ENCODE results near the gene ARHGAP12. TPM values are rescaled to one million over a fixed set of nuclear protein-coding genes. Genes with fewer than 3 reads are reported as not detected.

The ARHGAP12 gene
- total RNA-seq, 2 experiments from 2014 or later, result 40.3 to 41.1 TPM

DNA sequence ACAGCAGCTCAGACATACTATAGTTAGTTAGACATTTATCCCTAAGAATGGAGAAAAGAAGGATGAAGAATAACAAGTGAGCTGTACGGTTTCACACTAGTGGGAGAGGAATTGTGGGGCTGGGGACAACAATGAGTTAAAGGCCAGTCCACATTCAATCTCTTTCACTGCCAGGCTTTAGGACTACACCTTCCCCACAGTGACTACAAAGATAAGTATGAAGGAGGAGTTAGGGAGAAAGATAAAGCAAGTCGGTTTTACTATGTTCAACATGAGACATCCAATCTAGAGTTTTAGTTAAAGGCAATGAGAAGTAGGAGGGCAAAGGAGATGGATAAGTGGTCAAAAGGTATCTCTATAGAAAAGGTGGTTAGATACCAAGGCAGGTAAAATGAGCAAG lies 16.3 kb downstream of the ARHGAP12 start:
- H3K27ac Mint-ChIP-seq, result no peak overlapping the region
- intact Hi-C loops (cut with DNase I, micrococcal nuclease), result no loop called here
- H3K27me3 Mint-ChIP-seq, result no peaks in the 10 kb centered on the region
- ChIA-PET POLR2A (interaction anchor here (1.1 to 3.9 kb wide), 2 partner anchors 17 to 34 kb away, joined by 3 to 14 read pairs; partner anchors contain the start of gene ARHGAP12), CTCF (interaction anchor here (1.6 kb wide), 1 partner anchor 9 kb away, joined by 3 read pairs; no protein-coding TSS in a partner anchor)
- peaks cover 48% of the 10 kb centered on the region for H3K36me3 Mint-ChIP-seq (ENCODE audit: low read depth)
- peaks cover 85% of the 10 kb centered on the region for H3K4me1 Mint-ChIP-seq (ENCODE audit: low read depth)
- peaks cover 5% of the 10 kb centered on the region for H3K4me1 ChIP-seq (ENCODE audit: insufficient read depth, low read length)
- H3K9me3 ChIP-seq (ENCODE audit: control insufficient read depth in 1 of 2, insufficient read depth in 1 of 2, low read length in 2 of 2), result no peaks in the 10 kb centered on the region
- TF ChIP-seq, protein P1, sequence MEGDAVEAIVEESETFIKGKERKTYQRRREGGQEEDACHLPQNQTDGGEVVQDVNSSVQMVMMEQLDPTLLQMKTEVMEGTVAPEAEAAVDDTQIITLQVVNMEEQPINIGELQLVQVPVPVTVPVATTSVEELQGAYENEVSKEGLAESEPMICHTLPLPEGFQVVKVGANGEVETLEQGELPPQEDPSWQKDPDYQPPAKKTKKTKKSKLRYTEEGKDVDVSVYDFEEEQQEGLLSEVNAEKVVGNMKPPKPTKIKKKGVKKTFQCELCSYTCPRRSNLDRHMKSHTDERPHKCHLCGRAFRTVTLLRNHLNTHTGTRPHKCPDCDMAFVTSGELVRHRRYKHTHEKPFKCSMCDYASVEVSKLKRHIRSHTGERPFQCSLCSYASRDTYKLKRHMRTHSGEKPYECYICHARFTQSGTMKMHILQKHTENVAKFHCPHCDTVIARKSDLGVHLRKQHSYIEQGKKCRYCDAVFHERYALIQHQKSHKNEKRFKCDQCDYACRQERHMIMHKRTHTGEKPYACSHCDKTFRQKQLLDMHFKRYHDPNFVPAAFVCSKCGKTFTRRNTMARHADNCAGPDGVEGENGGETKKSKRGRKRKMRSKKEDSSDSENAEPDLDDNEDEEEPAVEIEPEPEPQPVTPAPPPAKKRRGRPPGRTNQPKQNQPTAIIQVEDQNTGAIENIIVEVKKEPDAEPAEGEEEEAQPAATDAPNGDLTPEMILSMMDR (IDR thresholded peaks at IDR 0.05), result no peak
- no peak overlapping the region for H3K27ac ChIP-seq (ENCODE audit: low read depth in 1 of 2, low read length in 2 of 2)
- peaks cover 13% of the 10 kb centered on the region for H3K36me3 ChIP-seq (ENCODE audit: insufficient read depth, low read length)
- no peaks in the 10 kb centered on the region for H3K9me3 Mint-ChIP-seq
- H3K4me3 ChIP-seq (ENCODE audit: low read length), result no peak overlapping the region
- ATAC-seq (ENCODE audit: poor library complexity), result no peak
- H3K4me3 Mint-ChIP-seq, result no peak overlapping the region
- H3K27me3 ChIP-seq (ENCODE audit: control insufficient read depth in 1 of 2, insufficient read depth in 2 of 2, low read length in 2 of 2), result no peaks in the 10 kb centered on the region
- no peak for DNase-seq

DNA sequence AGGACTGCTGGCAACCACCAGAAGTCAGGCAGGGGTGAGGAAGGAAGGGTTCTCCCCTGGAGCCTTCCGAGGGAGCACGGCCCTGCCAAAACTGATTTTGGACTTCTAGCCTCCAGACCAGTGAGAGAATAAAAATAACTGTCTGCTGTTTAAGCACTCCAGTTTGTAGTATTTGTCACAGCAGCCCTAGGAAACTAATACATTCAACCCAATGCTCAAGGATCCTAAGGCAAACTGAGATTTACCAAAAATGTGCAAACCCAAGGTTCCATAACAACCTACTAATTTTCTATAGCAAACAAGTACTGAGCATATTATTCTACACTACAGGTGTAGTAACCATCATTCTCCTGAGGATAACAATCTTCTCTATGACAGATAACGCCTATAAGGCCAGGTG lies 18.6 kb downstream of the ARHGAP12 start:
- H3K4me3 ChIP-seq (ENCODE audit: low read length), result no peak overlapping the region
- H3K9me3 ChIP-seq (ENCODE audit: control insufficient read depth in 1 of 2, insufficient read depth in 1 of 2, low read length in 2 of 2), result no peaks in the 10 kb centered on the region
- H3K27ac ChIP-seq (ENCODE audit: low read depth in 1 of 2, low read length in 2 of 2), result no peak overlapping the region
- ChIA-PET CTCF (no interaction called here), POLR2A (no interaction called here)
- H3K4me1 ChIP-seq (ENCODE audit: insufficient read depth, low read length), result peaks cover 5% of the 10 kb centered on the region
- Mint-ChIP-seq H3K36me3 (ENCODE audit: low read depth) (peaks cover 66% of the 10 kb centered on the region), H3K27me3 (no peaks in the 10 kb centered on the region), H3K4me3 (no peak overlapping the region), H3K27ac (peak overlapping the region; percentile 13), H3K9me3 (no peaks in the 10 kb centered on the region), H3K4me1 (ENCODE audit: low read depth) (peaks cover 88% of the 10 kb centered on the region)
- peaks cover 25% of the 10 kb centered on the region for H3K36me3 ChIP-seq (ENCODE audit: insufficient read depth, low read length)
- intact Hi-C loops (cut with DNase I, micrococcal nuclease), result no loop called here
- no peaks in the 10 kb centered on the region for H3K27me3 ChIP-seq (ENCODE audit: control insufficient read depth in 1 of 2, insufficient read depth in 2 of 2, low read length in 2 of 2)
- ATAC-seq (ENCODE audit: poor library complexity) (no peak), DNase-seq (no peak)
- TF ChIP-seq, protein P1 (IDR thresholded peaks at IDR 0.05), result no peak

DNA sequence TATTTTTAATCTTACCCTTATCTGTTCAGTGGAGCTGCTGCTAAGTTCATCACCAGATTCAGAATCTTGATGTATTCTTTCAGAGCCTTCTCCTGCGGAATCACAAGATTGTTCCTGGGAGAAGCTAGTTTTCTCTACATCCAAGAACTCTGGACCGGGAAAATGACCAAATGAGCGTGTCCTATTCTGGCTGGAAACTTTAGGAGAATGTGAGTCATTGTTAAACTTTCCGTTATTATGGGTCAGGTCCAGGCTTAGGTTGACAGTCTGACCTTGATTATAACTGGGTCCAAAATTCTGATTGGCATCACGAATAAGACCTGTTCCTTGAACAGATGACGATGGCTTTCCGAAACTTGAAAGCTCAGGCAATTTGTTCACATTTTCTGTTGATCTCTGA lies 20.5 kb downstream of the ARHGAP12 start:
- peaks cover 28% of the 10 kb centered on the region for H3K36me3 ChIP-seq (ENCODE audit: insufficient read depth, low read length)
- TF ChIP-seq, protein P1 (IDR thresholded peaks at IDR 0.05), result no peak
- ATAC-seq (ENCODE audit: poor library complexity), result no peak
- H3K27me3 ChIP-seq (ENCODE audit: control insufficient read depth in 1 of 2, insufficient read depth in 2 of 2, low read length in 2 of 2), result no peaks in the 10 kb centered on the region
- H3K27ac ChIP-seq (ENCODE audit: low read depth in 1 of 2, low read length in 2 of 2), result no peak overlapping the region
- intact Hi-C loops (cut with DNase I, micrococcal nuclease), result no loop called here
- H3K9me3 Mint-ChIP-seq, result no peaks in the 10 kb centered on the region
- no peak overlapping the region for H3K4me3 ChIP-seq (ENCODE audit: low read length)
- H3K4me1 ChIP-seq (ENCODE audit: insufficient read depth, low read length), result peaks cover 4% of the 10 kb centered on the region
- ChIA-PET POLR2A (interaction anchor here (1.0 kb wide), 1 partner anchor 13 kb away, joined by 3 read pairs; no protein-coding TSS in a partner anchor), CTCF (no interaction called here)
- H3K27me3 Mint-ChIP-seq, result no peaks in the 10 kb centered on the region
- no peak overlapping the region for H3K27ac Mint-ChIP-seq
- H3K4me1 Mint-ChIP-seq (ENCODE audit: low read depth), result peaks cover 84% of the 10 kb centered on the region
- H3K9me3 ChIP-seq (ENCODE audit: control insufficient read depth in 1 of 2, insufficient read depth in 1 of 2, low read length in 2 of 2), result no peaks in the 10 kb centered on the region
- H3K36me3 Mint-ChIP-seq (ENCODE audit: low read depth), result peaks cover 70% of the 10 kb centered on the region
- H3K4me3 Mint-ChIP-seq, result no peak overlapping the region
- DNase-seq, result no peak
